ENCODE data around the gene SCNN1A.
A peak's percentile ranks its signal among the peaks of the same experiment; 100 is the strongest.

The SCNN1A gene

GRCh38 chr12:6372403-6373003 lies 2.9 kb downstream of the SCNN1A start:
- Histone ChIP-seq H3K27me3 (ENCODE audit: control insufficient read depth in 1 of 2, insufficient read depth in 2 of 2, low read length in 2 of 2) (no peaks in the 10 kb centered on the region), H3K4me3 (ENCODE audit: low read depth in 1 of 2, low read length in 2 of 2) (no peak overlapping the region), H3K4me1 (ENCODE audit: insufficient read depth, low read length) (peaks cover 37% of the 10 kb centered on the region), H3K36me3 (ENCODE audit: insufficient read depth, low read length) (no peaks in the 10 kb centered on the region), H3K9ac (ENCODE audit: low read length) (no peak overlapping the region), H3K27ac (ENCODE audit: low read depth, low read length) (peak overlapping the region; percentile 29), H3K9me3 (ENCODE audit: low read length) (no peaks in the 10 kb centered on the region)

- Histone ChIP-seq H3K4me1 (ENCODE audit: insufficient read depth, low read length) (peaks cover 24% of the 10 kb centered on the region), H3K36me3 (ENCODE audit: insufficient read depth, low read length) (no peaks in the 10 kb centered on the region), H3K27ac (ENCODE audit: low read depth, low read length) (no peak overlapping the region), H3K9me3 (ENCODE audit: low read length) (no peaks in the 10 kb centered on the region), H3K4me3 (ENCODE audit: low read depth in 1 of 2, low read length in 2 of 2) (no peak overlapping the region), H3K9ac (ENCODE audit: low read length) (no peak overlapping the region), H3K27me3 (ENCODE audit: control insufficient read depth in 1 of 2, insufficient read depth in 2 of 2, low read length in 2 of 2) (no peaks in the 10 kb centered on the region)
Measured at GRCh38 chr12:6370994-6371754, 4.2 kb downstream of the SCNN1A start.

GRCh38 chr12:6370576-6370935 lies 4.8 kb downstream of the SCNN1A start:
- no peaks in the 10 kb centered on the region for H3K27me3 ChIP-seq (ENCODE audit: control insufficient read depth in 1 of 2, insufficient read depth in 2 of 2, low read length in 2 of 2)
- no peaks in the 10 kb centered on the region for H3K9me3 ChIP-seq (ENCODE audit: low read length)
- H3K4me3 ChIP-seq (ENCODE audit: low read depth in 1 of 2, low read length in 2 of 2) = no peak overlapping the region
- H3K27ac ChIP-seq (ENCODE audit: low read depth, low read length) = no peak overlapping the region
- H3K4me1 ChIP-seq (ENCODE audit: insufficient read depth, low read length) = peaks cover 17% of the 10 kb centered on the region
- no peaks in the 10 kb centered on the region for H3K36me3 ChIP-seq (ENCODE audit: insufficient read depth, low read length)
- H3K9ac ChIP-seq (ENCODE audit: low read length) = no peak overlapping the region

GRCh38 chr12:6369916-6370575 lies 5.3 kb downstream of the SCNN1A start:
- no peaks in the 10 kb centered on the region for H3K36me3 ChIP-seq (ENCODE audit: insufficient read depth, low read length)
- H3K27me3 ChIP-seq (ENCODE audit: control insufficient read depth in 1 of 2, insufficient read depth in 2 of 2, low read length in 2 of 2) = no peaks in the 10 kb centered on the region
- H3K9me3 ChIP-seq (ENCODE audit: low read length) = no peaks in the 10 kb centered on the region
- H3K4me1 ChIP-seq (ENCODE audit: insufficient read depth, low read length) = peaks cover 15% of the 10 kb centered on the region
- H3K4me3 ChIP-seq (ENCODE audit: low read depth in 1 of 2, low read length in 2 of 2) = no peak overlapping the region
- no peak overlapping the region for H3K27ac ChIP-seq (ENCODE audit: low read depth, low read length)
- H3K9ac ChIP-seq (ENCODE audit: low read length) = no peak overlapping the region

GRCh38 chr12:6368906-6369525 lies 6.3 kb downstream of the SCNN1A start:
- H3K4me1 ChIP-seq (ENCODE audit: insufficient read depth, low read length) = peaks cover 17% of the 10 kb centered on the region
- no peak overlapping the region for H3K9ac ChIP-seq (ENCODE audit: low read length)
- no peaks in the 10 kb centered on the region for H3K9me3 ChIP-seq (ENCODE audit: low read length)
- H3K27ac ChIP-seq (ENCODE audit: low read depth, low read length) = no peak overlapping the region
- H3K27me3 ChIP-seq (ENCODE audit: control insufficient read depth in 1 of 2, insufficient read depth in 2 of 2, low read length in 2 of 2) = no peaks in the 10 kb centered on the region
- no peak overlapping the region for H3K4me3 ChIP-seq (ENCODE audit: low read depth in 1 of 2, low read length in 2 of 2)
- no peaks in the 10 kb centered on the region for H3K36me3 ChIP-seq (ENCODE audit: insufficient read depth, low read length)

GRCh38 chr12:6367969-6368892 lies 7.1 kb downstream of the SCNN1A start:
- Histone ChIP-seq H3K36me3 (ENCODE audit: insufficient read depth, low read length) (no peaks in the 10 kb centered on the region), H3K27me3 (ENCODE audit: control insufficient read depth in 1 of 2, insufficient read depth in 2 of 2, low read length in 2 of 2) (no peaks in the 10 kb centered on the region), H3K27ac (ENCODE audit: low read depth, low read length) (no peak overlapping the region), H3K9ac (ENCODE audit: low read length) (no peak overlapping the region), H3K4me3 (ENCODE audit: low read depth in 1 of 2, low read length in 2 of 2) (no peak overlapping the region), H3K9me3 (ENCODE audit: low read length) (no peaks in the 10 kb centered on the region), H3K4me1 (ENCODE audit: insufficient read depth, low read length) (peaks cover 19% of the 10 kb centered on the region)

- no peaks in the 10 kb centered on the region for H3K9me3 ChIP-seq (ENCODE audit: low read length)
- no peak overlapping the region for H3K9ac ChIP-seq (ENCODE audit: low read length)
- no peak overlapping the region for H3K4me3 ChIP-seq (ENCODE audit: low read depth in 1 of 2, low read length in 2 of 2)
- H3K36me3 ChIP-seq (ENCODE audit: insufficient read depth, low read length) = no peaks in the 10 kb centered on the region
- H3K4me1 ChIP-seq (ENCODE audit: insufficient read depth, low read length) = peaks cover 16% of the 10 kb centered on the region
- no peak overlapping the region for H3K27ac ChIP-seq (ENCODE audit: low read depth, low read length)
- H3K27me3 ChIP-seq (ENCODE audit: control insufficient read depth in 1 of 2, insufficient read depth in 2 of 2, low read length in 2 of 2) = no peaks in the 10 kb centered on the region
Measured at GRCh38 chr12:6367065-6367968, 8.0 kb downstream of the SCNN1A start.

- Histone ChIP-seq H3K9me3 (ENCODE audit: low read length) (no peaks in the 10 kb centered on the region), H3K4me3 (ENCODE audit: low read depth in 1 of 2, low read length in 2 of 2) (peak overlapping the region; percentile 77 to 80), H3K36me3 (ENCODE audit: insufficient read depth, low read length) (no peaks in the 10 kb centered on the region), H3K27me3 (ENCODE audit: control insufficient read depth in 1 of 2, insufficient read depth in 2 of 2, low read length in 2 of 2) (no peaks in the 10 kb centered on the region), H3K9ac (ENCODE audit: low read length) (peak overlapping the region; percentile 86), H3K27ac (ENCODE audit: low read depth, low read length) (peak overlapping the region; percentile 95), H3K4me1 (ENCODE audit: insufficient read depth, low read length) (peaks cover 27% of the 10 kb centered on the region)
Measured at GRCh38 chr12:6364044-6364374, 11.4 kb downstream of the SCNN1A start.

GRCh38 chr12:6363330-6364043 lies 11.9 kb downstream of the SCNN1A start:
- peak overlapping the region; percentile 86 for H3K9ac ChIP-seq (ENCODE audit: low read length)
- peaks cover 24% of the 10 kb centered on the region for H3K4me1 ChIP-seq (ENCODE audit: insufficient read depth, low read length)
- peak overlapping the region; percentile 95 for H3K27ac ChIP-seq (ENCODE audit: low read depth, low read length)
- H3K9me3 ChIP-seq (ENCODE audit: low read length) = no peaks in the 10 kb centered on the region
- no peaks in the 10 kb centered on the region for H3K36me3 ChIP-seq (ENCODE audit: insufficient read depth, low read length)
- H3K4me3 ChIP-seq (ENCODE audit: low read depth in 1 of 2, low read length in 2 of 2) = peak overlapping the region; percentile 77 to 80
- no peaks in the 10 kb centered on the region for H3K27me3 ChIP-seq (ENCODE audit: control insufficient read depth in 1 of 2, insufficient read depth in 2 of 2, low read length in 2 of 2)

- Histone ChIP-seq H3K36me3 (ENCODE audit: insufficient read depth, low read length) (no peaks in the 10 kb centered on the region), H3K4me3 (ENCODE audit: low read depth in 1 of 2, low read length in 2 of 2) (peak overlapping the region in 1 of 2 donors; percentile 80), H3K27me3 (ENCODE audit: control insufficient read depth in 1 of 2, insufficient read depth in 2 of 2, low read length in 2 of 2) (no peaks in the 10 kb centered on the region), H3K27ac (ENCODE audit: low read depth, low read length) (peak overlapping the region; percentile 95), H3K9ac (ENCODE audit: low read length) (no peak overlapping the region), H3K9me3 (ENCODE audit: low read length) (no peaks in the 10 kb centered on the region), H3K4me1 (ENCODE audit: insufficient read depth, low read length) (peaks cover 21% of the 10 kb centered on the region)
Measured at GRCh38 chr12:6363010-6363329, 12.4 kb downstream of the SCNN1A start.

Measured in muscle layer of colon (tissue), 2 donors.